HEK293T (cell line): ENCODE data around the gene WNT7A.
"Not testable (repeated sequence)": the region's sequence is repeated elsewhere in the genome, so short reads cannot be mapped to it uniquely, and the experiment has no call there.

Source experiments
- BHLHE40 ChIP-seq: fragments of 450-650 bp; IDR thresholded peaks from 2 replicates; pipeline ENCODE4 v1.6.1; 2016; ENCODE audit warnings: mild to moderate bottlenecking, moderate library complexity, borderline replicate concordance
- ELF4 ChIP-seq: fragments of 450-650 bp; IDR thresholded peaks from 2 replicates; pipeline ENCODE4 v1.6.1; 2017; ENCODE audit warnings: antibody characterized with exemption
- FOXA1 ChIP-seq: fragments of 450-650 bp; IDR thresholded peaks from 2 replicates; pipeline ENCODE4 v1.6.1; 2016; ENCODE audit warnings: mild to moderate bottlenecking
- FOXK2 ChIP-seq: fragments of 450-650 bp; IDR thresholded peaks from 2 replicates; pipeline ENCODE4 v1.6.1; 2016; ENCODE audit warnings: mild to moderate bottlenecking
- HDGF ChIP-seq: fragments of 450-650 bp; IDR thresholded peaks from 2 replicates; pipeline ENCODE4 v1.6.1; 2017; ENCODE audit warnings: antibody characterized with exemption, borderline replicate concordance
- LEF1 ChIP-seq: fragments of 450-650 bp; IDR thresholded peaks from 2 replicates; pipeline ENCODE4 v1.6.1; 2017; ENCODE audit warnings: mild to moderate bottlenecking, borderline replicate concordance
- SUZ12 ChIP-seq: fragments of 450-650 bp; IDR thresholded peaks from 2 replicates; pipeline ENCODE4 v1.6.1; 2016; ENCODE audit warnings: mild to moderate bottlenecking

- TF ChIP-seq LEF1, BHLHE40, FOXK2, FOXA1, HDGF, SUZ12, ELF4: not testable (repeated sequence)
Observed at GRCh38 chr3:13928741-13929140, 48.9 kb upstream of the WNT7A start.
